ENCODE measurements around the gene THNSL1.

DNA sequence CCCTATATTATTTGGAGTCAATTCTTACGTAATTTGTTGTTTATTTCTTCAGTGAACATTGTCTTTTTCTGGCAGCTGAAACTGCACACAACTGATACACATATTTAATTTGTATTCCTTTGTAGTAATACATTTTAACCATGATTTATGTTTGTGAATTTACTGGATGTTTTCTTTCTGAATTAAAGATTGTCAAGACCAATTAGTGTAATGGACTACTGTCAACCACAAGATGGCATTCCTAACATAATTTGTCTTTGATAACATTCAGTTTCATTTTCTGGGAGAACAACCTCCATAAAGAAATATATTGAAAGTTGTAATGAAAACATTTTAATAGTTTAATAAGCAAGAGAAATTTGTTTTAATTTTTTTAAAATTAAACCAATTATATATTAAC, 10.1 kb downstream of the THNSL1 start:
- TF ChIP-seq, protein P1, sequence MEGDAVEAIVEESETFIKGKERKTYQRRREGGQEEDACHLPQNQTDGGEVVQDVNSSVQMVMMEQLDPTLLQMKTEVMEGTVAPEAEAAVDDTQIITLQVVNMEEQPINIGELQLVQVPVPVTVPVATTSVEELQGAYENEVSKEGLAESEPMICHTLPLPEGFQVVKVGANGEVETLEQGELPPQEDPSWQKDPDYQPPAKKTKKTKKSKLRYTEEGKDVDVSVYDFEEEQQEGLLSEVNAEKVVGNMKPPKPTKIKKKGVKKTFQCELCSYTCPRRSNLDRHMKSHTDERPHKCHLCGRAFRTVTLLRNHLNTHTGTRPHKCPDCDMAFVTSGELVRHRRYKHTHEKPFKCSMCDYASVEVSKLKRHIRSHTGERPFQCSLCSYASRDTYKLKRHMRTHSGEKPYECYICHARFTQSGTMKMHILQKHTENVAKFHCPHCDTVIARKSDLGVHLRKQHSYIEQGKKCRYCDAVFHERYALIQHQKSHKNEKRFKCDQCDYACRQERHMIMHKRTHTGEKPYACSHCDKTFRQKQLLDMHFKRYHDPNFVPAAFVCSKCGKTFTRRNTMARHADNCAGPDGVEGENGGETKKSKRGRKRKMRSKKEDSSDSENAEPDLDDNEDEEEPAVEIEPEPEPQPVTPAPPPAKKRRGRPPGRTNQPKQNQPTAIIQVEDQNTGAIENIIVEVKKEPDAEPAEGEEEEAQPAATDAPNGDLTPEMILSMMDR (IDR thresholded peaks at IDR 0.05) = no peak
- no peak for TF ChIP-seq POLR2A (IDR thresholded peaks at IDR 0.05)
